HG02938 (cell line): ENCODE results near the gene ATF5.
"Not testable (repeated sequence)": the region's sequence is repeated elsewhere in the genome, so short reads cannot be mapped to it uniquely, and the experiment has no call there.

ENCODE experiments used
- ATAC-seq: cut with Tn5 transposase; IDR thresholded peaks from one replicate; pipeline ENCODE4 v1.9.1; 2021; ENCODE audit warnings: mild to moderate bottlenecking, moderate library complexity; ENCODE audit not compliant: unreplicated experiment

The ATF5 gene

GRCh38 chr19:49921871-49922795, 6.9 kb upstream of the ATF5 start:
- ATAC-seq, result no peak

- ATAC-seq, result no peak
These were observed 5.7 kb upstream of the ATF5 start for GRCh38 chr19:49923055-49924003.

GRCh38 chr19:49924004-49924880, 4.8 kb upstream of the ATF5 start:
- no peak for ATAC-seq

- ATAC-seq, result not testable (repeated sequence)
These were observed 4.2 kb upstream of the ATF5 start for GRCh38 chr19:49924881-49925210.

- no peak for ATAC-seq
These were observed 3.5 kb upstream of the ATF5 start for GRCh38 chr19:49925486-49925885.

- ATAC-seq, result no peak
These were observed 2.5 kb upstream of the ATF5 start for GRCh38 chr19:49926515-49926914.

GRCh38 chr19:49927526-49928264, 1.3 kb upstream of the ATF5 start:
- no peak for ATAC-seq

GRCh38 chr19:49929611-49930482, 842 bp downstream of the ATF5 start:
- peak; percentile 56 for ATAC-seq

- ATAC-seq, result no peak
These were observed 1.5 kb downstream of the ATF5 start for GRCh38 chr19:49930483-49931011.

- ATAC-seq, result no peak
These were observed 2.5 kb downstream of the ATF5 start for GRCh38 chr19:49931293-49932040.

GRCh38 chr19:49932041-49932451, 3.0 kb downstream of the ATF5 start:
- no peak for ATAC-seq

- ATAC-seq, result no peak
These were observed 3.7 kb downstream of the ATF5 start for GRCh38 chr19:49932731-49933131.

- ATAC-seq, result no peak
These were observed 4.6 kb downstream of the ATF5 start for GRCh38 chr19:49933643-49934042.

GRCh38 chr19:49936549-49936948, 7.5 kb downstream of the ATF5 start:
- ATAC-seq, result no peak

- ATAC-seq, result no peak
These were observed 8.9 kb downstream of the ATF5 start for GRCh38 chr19:49937750-49938381.

GRCh38 chr19:49938662-49939061, 9.7 kb downstream of the ATF5 start:
- no peak for ATAC-seq

- no peak for ATAC-seq
These were observed 10.9 kb downstream of the ATF5 start for GRCh38 chr19:49939721-49940481.
